IPS-11a (cell line): Measurements from ENCODE around the gene THOP1.

ENCODE experiments used
- H3K4me3 ChIP-seq: one replicate; pipeline ENCODE4 v1.5.1; 2013; ENCODE audit warnings: low read depth, low read length, control low read depth

The THOP1 gene

DNA sequence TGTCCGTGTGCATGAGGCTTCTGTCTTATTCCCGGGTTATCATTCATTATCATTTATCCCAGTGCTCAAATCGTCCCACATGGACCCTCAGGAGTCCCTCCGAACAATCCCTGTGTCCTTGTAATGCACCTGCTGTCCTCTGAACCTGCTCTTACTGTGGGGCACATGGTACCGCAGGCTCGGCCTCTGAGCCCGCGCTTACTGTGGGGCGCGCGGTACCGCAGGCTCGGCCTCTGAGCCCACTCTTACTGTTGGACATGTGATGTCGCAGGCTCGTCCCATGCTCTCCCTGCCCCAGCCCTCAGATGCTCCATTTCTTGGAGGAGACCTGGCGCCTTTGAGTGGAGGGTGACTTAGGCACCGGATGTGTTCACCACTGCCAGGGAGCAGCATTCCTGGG is 17.5 kb downstream of the THOP1 start:
- H3K4me3 ChIP-seq = no peak overlapping the region

- H3K4me3 ChIP-seq = no peak overlapping the region
Observed at GRCh38 chr19:2803486-2804155, 18.3 kb downstream of the THOP1 start.

DNA sequence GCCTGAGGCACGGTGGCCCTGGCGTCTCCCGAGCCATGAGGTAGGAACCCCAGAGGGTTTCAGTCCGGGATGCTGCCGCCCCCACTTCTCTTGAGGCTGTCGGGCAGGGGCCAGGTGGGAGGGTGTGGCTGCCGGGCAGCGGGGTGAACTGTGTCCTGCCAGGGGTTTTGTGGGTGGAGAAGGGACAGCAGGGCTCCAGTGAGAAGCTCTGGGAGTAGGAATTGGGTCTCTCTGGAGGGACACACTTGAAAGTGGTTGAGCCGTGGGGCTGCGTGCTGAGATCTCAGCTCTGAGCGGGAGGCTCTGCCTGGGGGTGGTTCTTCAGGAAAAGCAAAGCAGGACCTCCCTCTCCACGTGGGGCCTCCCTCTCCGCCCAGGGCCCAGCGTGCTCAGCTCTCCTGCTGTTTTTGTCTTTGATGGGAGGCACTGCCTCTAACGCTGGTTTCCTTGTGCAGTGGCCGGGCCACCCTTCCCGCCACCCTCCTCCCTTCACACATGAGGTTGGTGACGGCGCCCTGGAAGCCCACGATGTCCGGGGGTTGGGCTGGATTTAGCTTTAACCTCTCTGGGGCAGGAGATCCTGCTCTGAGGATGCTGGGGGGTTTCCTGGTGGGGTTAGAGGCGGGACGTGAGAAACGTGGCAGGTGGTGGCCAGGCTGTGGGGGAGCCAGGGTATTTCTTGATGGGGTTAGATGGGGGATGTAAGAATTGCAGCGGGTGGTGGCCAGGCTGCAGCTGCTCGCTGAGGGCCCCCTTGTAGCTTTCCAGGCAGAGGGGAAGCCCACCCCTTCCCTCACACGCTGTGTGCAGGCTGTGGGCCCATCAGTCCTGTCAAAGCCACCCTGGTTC is 19.1 kb downstream of the THOP1 start:
- H3K4me3 ChIP-seq = no peak overlapping the region

DNA sequence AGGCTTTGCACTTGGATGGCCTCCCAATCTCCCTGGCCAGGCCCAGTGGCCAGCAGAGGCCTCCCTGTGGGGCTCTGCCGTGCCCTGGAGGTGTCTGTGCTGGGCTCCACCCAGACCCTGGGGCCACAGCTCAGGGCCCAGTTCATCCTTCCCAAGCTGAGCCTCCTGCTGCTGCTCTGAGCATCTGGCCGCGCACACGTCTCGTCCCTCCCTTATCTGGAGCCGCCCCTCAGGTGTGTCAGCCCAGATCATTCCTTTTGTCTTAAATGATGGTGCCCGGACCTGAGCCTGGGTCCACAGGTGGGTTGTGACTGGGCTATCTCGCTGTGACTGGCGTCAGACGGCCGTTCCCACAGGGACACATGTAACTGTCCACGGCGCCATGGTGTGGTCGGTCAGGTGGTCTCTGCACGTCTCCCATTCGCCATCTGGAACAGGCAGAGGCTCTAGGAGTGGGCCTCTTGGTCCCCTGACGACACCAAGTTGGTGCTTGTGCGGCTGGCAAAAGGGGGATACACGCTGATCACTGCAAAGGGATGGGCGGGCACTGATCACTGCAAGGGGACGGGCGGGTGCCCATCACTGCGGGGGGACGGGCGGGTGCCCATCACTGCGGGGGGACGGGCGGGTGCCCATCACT is 20.1 kb downstream of the THOP1 start:
- no peak overlapping the region for H3K4me3 ChIP-seq

DNA sequence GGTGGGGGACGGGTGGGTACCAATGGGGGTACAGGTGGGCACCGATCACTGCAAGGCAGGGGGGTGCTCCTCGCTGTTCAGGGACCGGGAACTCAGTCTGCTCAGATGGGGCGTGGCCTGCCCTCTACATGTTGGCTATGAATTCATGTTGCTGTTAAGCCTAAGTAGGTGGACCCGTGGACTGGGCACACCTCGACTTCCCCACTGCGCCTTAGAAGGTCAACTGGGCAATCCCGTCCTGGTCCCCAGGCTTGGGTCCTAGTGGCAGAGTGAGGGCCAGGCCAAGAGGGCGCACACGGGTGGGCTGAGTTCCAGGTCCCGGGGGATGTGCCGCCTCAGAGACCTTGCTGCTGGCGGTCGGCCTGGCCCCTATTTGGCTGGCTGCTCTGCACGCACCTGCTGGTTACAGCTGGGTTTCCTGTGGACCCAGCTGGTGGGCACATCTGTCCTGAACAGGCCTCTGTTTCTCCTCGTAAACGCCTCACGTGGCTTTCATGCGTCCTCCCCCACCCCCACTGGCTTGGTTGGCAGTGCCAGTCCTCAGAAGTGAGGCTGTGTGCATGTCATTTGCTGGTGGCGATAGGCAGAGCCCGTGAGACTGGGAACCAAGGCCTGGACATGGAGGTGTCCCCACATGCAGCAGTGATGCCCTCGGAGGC is 20.8 kb downstream of the THOP1 start:
- H3K4me3 ChIP-seq = no peak overlapping the region

DNA sequence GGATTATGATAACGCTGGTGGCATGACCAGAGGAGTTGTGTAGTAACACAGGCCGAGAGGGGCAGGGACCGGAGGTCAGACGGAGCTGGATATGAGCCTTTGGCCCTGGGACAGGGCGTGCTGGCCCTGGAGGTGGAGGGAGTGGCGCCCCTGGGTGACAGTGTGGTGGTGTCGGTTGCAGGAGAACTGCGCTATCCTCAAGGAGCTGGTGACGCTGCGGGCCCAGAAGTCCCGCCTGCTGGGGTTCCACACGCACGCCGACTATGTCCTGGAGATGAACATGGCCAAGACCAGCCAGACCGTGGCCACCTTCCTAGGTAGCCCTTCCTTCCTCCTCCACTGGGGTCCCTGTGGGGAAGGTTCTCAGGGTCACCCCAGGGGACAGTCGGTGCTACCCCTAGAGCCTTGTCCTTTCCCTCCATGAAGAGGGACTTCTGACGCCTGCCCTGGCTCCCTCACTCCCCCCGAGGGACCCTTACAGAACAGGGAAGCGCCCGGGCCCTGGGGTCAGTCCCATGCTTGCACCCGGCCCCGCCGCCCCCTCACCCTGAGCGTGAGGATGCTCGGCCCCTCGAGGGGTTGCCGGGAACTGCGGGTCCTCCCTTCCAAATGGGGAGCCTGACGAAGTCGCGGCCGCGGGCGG is 21.6 kb downstream of the THOP1 start:
- no peak overlapping the region for H3K4me3 ChIP-seq

GRCh38 chr19:2807379-2808128 is 22.3 kb downstream of the THOP1 start:
- H3K4me3 ChIP-seq = no peak overlapping the region

- H3K4me3 ChIP-seq = no peak overlapping the region
Observed at GRCh38 chr19:2808129-2808941, 23.0 kb downstream of the THOP1 start.

DNA sequence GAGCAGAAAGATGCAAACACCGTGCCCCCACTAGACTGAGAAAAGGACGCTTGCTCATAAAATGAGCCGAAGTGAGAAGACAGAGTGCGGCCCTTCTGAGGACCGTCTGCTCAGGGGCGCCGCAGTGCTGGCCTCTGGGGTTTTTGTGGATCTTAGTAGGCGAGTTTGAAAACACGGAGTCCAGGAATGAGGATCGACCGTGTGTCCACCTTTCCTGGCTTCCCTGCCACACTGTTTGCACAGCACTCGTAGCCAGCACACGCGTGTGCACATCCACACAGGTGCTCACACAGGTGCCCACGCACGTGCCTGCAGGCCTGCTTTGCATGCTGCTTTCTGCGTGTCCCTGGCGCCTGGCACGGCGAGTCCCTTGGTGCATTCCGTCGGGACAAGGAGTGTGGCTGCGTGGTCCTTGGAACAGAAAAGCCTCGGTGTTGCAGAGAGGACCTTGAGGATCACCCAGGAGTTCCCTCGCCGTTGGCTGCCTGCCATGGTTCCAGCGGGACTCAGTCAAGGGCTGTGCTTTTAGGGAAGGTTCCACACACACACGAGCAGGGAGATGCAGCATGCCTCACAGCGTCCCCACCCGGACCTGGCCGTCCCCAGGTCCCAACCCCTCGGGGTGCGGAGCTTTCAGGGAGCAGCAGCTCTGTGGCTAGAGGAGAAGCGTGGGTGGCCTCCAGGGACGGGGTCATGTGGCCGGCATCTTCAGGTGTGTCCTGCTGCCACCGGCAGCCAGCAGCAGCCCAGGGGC is 24.3 kb downstream of the THOP1 start:
- no peak overlapping the region for H3K4me3 ChIP-seq

DNA sequence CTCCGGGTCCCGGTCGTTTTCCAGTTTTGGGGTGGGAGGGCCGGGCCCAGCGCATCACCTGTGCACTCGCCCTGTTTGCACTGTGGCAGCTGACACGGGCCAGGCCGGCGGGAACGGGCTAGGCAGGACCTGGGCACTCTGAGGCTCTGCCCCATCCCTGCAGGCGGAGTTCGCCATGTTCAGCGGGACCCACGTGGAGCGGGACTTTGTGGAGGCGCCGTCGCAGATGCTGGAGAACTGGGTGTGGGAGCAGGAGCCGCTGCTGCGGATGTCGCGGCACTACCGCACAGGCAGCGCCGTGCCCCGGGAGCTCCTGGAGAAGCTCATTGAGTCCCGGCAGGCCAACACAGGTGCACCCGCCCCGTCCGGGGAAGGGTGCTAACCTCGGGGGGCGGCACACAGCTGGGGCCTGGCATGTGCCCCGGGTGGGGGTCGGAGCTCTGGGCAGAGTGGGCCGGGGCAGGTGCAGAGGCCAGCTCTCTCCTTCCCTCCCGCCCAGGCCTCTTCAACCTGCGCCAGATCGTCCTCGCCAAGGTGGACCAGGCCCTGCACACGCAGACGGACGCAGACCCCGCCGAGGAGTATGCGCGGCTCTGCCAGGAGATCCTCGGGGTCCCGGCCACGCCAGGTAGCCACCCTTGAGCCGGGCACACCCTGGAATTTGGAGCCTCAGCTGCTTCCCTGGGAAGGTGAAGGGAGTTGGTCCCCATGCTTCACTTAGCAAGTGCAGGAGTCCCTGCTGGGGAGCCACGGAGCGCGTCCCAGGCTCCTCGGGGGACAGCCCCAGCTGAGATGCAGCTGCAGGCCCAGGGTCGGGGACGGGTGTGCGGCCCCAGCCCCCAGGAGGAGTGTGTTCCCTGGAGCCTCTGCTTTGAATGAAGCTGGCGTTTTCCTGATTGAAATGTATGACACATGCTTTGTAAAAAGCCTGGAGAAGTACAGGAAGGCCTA is 25.1 kb downstream of the THOP1 start:
- no peak overlapping the region for H3K4me3 ChIP-seq

- H3K4me3 ChIP-seq = no peak overlapping the region
Observed at GRCh38 chr19:2811221-2811722, 26.0 kb downstream of the THOP1 start.

- no peak overlapping the region for H3K4me3 ChIP-seq
Observed at GRCh38 chr19:2811735-2812413, 26.6 kb downstream of the THOP1 start.

- H3K4me3 ChIP-seq = no peak overlapping the region
Observed at GRCh38 chr19:2812414-2813234, 27.3 kb downstream of the THOP1 start.

DNA sequence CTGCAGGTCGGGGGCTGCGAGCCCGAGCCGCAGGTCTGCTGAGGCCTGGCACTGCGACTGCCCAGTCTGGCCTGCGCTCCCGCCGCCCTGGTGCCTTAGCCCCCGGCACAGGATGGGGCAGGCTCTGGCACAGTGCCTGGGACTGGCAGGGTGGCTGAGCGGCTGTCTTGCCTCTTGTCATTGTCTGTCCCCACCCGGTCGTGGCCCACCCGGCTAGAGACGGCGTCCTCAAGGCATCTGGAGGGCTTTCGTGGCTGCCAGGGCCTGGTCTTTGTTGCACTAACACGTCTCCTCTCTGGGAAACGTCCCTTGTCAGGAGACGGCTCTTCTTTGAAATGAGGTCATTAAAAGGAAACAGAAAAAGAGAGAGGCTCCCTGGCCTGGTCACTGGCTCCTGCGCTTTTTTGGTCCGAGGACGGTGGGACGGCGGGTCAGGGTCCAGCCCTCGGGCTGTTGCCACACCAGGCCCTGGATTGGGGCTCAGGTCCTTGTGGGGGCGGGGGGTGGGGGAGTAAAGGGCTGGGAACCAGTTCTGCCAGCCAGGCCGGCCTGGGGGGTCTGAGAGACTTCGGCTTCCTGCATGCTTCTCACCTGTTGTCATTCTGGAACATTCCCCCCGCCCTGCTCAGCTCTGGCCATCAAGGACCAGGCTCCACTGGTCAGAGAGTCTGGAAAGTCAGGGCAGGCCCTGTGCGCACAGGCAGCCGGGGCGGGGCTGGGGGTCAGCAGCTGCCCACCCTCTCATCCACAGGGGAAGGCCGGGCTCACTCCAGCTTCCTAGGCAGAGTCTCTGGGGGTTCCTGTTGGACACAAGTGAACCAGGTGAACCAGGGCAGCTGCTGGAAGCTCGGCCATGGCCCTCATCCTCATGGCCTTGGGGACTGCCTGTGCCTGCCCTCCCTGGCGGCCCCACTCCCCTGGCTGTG is 28.2 kb downstream of the THOP1 start:
- H3K4me3 ChIP-seq = no peak overlapping the region

DNA sequence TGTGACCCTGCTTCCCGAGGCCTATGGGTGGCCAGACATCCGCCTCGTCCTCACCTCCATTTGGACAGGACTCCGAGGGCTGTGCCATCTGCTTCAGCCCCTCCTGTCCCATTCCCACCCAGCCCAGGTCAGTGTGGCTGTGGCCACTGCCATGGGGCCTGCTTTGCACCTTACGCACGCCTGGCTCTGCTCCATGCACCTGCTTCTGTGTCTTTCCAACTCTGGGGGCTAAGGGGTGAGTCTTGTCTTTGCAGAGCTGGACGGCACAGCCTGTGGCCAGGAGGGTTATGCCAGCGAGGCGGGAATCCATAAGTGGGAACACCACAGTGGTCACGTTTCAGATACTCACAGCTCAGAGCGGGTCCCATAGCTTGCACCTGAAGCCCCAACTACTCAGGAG is 29.1 kb downstream of the THOP1 start:
- H3K4me3 ChIP-seq = no peak overlapping the region
